SH-SY5Y (cell line): Measurements from ENCODE around the gene DDX42.

Experiments used
- GATA2 ChIP-seq: IDR thresholded peaks from 2 replicates; pipeline ENCODE4 v1.6.1; 2011; ENCODE audit warnings: mild to moderate bottlenecking, low read depth, low read length
- GATA3 ChIP-seq: IDR thresholded peaks from 2 replicates; pipeline ENCODE4 v1.6.1; 2011; ENCODE audit warnings: low read depth, mild to moderate bottlenecking, low read length, moderate library complexity

DNA sequence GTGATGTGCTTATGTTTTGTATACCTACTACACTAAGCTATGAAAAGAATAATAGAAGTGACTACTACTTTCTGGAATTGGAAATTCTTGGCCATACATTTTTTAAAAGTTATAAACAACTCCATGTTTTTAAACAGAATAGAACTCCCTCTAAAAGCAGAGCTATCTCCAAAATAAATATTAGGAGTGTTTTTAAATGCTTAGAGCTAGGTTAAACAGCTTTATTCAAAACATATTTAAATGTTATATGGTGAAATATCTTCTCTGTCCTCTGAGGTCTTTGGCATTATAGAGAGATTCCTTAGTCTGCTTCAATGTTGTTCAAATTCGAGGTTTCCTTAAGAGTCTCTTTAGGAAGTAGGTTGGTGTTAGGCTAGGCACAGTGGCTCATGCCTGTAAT is 30.4 kb downstream of the DDX42 start:
- TF ChIP-seq GATA2 (no peak), GATA3 (no peak)
